Measurements from ENCODE around the gene CFAP161.

The CFAP161 gene

GRCh38 chr15:81095690-81096365 is 38.2 kb upstream of the CFAP161 start:
- DNase-seq: no peak
- Histone ChIP-seq H3K4me3 (ENCODE audit: low read depth, low read length) (no peak overlapping the region), H3K36me3 (no peaks in the 10 kb centered on the region), H3K9me3 (ENCODE audit: severe bottlenecking) (peaks cover 3% of the 10 kb centered on the region), H3K27ac (no peak overlapping the region), H3K27me3 (ENCODE audit: insufficient read depth, low read depth, severe bottlenecking) (no peaks in the 10 kb centered on the region)
- TF ChIP-seq, protein P1, sequence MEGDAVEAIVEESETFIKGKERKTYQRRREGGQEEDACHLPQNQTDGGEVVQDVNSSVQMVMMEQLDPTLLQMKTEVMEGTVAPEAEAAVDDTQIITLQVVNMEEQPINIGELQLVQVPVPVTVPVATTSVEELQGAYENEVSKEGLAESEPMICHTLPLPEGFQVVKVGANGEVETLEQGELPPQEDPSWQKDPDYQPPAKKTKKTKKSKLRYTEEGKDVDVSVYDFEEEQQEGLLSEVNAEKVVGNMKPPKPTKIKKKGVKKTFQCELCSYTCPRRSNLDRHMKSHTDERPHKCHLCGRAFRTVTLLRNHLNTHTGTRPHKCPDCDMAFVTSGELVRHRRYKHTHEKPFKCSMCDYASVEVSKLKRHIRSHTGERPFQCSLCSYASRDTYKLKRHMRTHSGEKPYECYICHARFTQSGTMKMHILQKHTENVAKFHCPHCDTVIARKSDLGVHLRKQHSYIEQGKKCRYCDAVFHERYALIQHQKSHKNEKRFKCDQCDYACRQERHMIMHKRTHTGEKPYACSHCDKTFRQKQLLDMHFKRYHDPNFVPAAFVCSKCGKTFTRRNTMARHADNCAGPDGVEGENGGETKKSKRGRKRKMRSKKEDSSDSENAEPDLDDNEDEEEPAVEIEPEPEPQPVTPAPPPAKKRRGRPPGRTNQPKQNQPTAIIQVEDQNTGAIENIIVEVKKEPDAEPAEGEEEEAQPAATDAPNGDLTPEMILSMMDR (IDR thresholded peaks at IDR 0.05; ENCODE audit: low read depth, low read length): no peak

DNA sequence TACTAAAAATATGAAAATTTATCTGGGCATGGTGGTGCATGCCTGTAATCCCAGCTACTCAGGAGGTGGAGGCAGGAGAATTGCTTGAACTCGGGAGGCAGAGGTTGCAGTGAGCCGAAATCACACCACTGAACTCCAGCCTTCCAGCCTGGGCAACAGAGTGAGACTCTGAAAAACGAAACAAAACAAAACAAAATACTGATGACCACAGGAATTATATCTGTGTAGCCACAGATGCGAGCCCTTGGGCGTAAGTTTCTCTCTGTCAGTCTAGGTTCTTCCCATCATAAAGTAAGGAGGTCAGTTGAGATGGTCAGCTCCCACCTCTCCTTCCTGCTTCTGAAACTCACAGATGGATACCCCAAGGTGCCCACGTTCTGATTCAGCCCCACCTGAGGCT is 37.7 kb upstream of the CFAP161 start:
- peaks cover 3% of the 10 kb centered on the region for H3K9me3 ChIP-seq (ENCODE audit: severe bottlenecking)
- no peak overlapping the region for H3K27ac ChIP-seq
- no peaks in the 10 kb centered on the region for H3K27me3 ChIP-seq (ENCODE audit: insufficient read depth, low read depth, severe bottlenecking)
- H3K36me3 ChIP-seq: no peaks in the 10 kb centered on the region
- H3K4me3 ChIP-seq (ENCODE audit: low read depth, low read length): no peak overlapping the region
- TF ChIP-seq, protein P1 (IDR thresholded peaks at IDR 0.05; ENCODE audit: low read depth, low read length): no peak
- DNase-seq: no peak

GRCh38 chr15:81097116-81097889 is 36.8 kb upstream of the CFAP161 start:
- H3K9me3 ChIP-seq (ENCODE audit: severe bottlenecking): peaks cover 3% of the 10 kb centered on the region
- no peaks in the 10 kb centered on the region for H3K27me3 ChIP-seq (ENCODE audit: insufficient read depth, low read depth, severe bottlenecking)
- no peaks in the 10 kb centered on the region for H3K36me3 ChIP-seq
- no peak for DNase-seq
- H3K27ac ChIP-seq: no peak overlapping the region
- H3K4me3 ChIP-seq (ENCODE audit: low read depth, low read length): no peak overlapping the region
- TF ChIP-seq, protein P1 (IDR thresholded peaks at IDR 0.05; ENCODE audit: low read depth, low read length): no peak

GRCh38 chr15:81097890-81098280 is 36.2 kb upstream of the CFAP161 start:
- no peak overlapping the region for H3K27ac ChIP-seq
- TF ChIP-seq, protein P1 (IDR thresholded peaks at IDR 0.05; ENCODE audit: low read depth, low read length): no peak
- no peaks in the 10 kb centered on the region for H3K27me3 ChIP-seq (ENCODE audit: insufficient read depth, low read depth, severe bottlenecking)
- H3K36me3 ChIP-seq: no peaks in the 10 kb centered on the region
- no peak for DNase-seq
- H3K4me3 ChIP-seq (ENCODE audit: low read depth, low read length): no peak overlapping the region
- H3K9me3 ChIP-seq (ENCODE audit: severe bottlenecking): peaks cover 3% of the 10 kb centered on the region

DNA sequence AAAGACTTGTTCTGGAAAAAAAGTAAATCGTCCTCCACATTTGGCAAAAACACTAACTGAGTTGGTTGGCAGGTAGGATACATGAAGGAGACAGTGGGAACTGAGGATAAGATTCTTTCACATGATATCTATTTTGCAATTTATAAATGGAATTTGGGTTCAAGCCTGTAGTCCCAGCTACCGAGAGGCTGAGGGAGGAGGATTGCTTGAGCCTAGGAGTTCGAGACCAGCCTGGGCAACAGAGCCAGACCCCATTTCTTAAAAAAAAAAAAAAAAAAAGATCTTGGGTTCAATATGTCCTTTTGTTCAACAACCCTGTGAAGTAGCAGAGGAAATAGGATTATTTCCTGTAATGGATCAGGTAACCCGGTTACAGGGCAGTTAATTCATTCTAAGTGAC is 35.7 kb upstream of the CFAP161 start:
- Histone ChIP-seq H3K36me3 (no peaks in the 10 kb centered on the region), H3K4me3 (ENCODE audit: low read depth, low read length) (no peak overlapping the region), H3K27me3 (ENCODE audit: insufficient read depth, low read depth, severe bottlenecking) (no peaks in the 10 kb centered on the region), H3K27ac (no peak overlapping the region), H3K9me3 (ENCODE audit: severe bottlenecking) (peaks cover 3% of the 10 kb centered on the region)
- DNase-seq: no peak
- TF ChIP-seq, protein P1 (IDR thresholded peaks at IDR 0.05; ENCODE audit: low read depth, low read length): no peak

All from WERI-Rb-1 (cell line).